ENCODE results near the gene SLC40A1. TPM values are rescaled to one million over a fixed set of nuclear protein-coding genes. Genes with fewer than 3 reads are reported as not detected.

The SLC40A1 gene
- total RNA-seq, 4 donors from 2014 or later, result 34.8 to 227 (median 108) TPM

Other genes with a start within 250 kb of the SLC40A1 start
- gene WDR75, start 139.3 kb downstream of the SLC40A1 start, total RNA-seq, result 10 to 100 TPM; 31.6 to 49.4 (median 38.8) TPM
- gene ASNSD1, start 80.7 kb upstream of the SLC40A1 start, total RNA-seq, result 10 to 100 TPM; 46.0 to 61.8 (median 50.3) TPM
- gene ANKAR, start 93.9 kb upstream of the SLC40A1 start, total RNA-seq, result 10 to 100 TPM in 2 of 4 donors, 1 to 10 TPM in 2; 7.3 to 19.4 (median 10.8) TPM
- 1 to 10 TPM; 1.3 to 9.6 (median 4.9) TPM for gene OSGEPL1, start 182.0 kb upstream of the SLC40A1 start, total RNA-seq
- 100 to 1,000 TPM in 2 of 4 donors, 10 to 100 TPM in 2; 74.0 to 114 (median 97.4) TPM for gene ORMDL1, start 203.6 kb upstream of the SLC40A1 start, total RNA-seq
- 10 to 100 TPM; 16.8 to 29.8 (median 19.5) TPM for gene PMS1, start 203.7 kb upstream of the SLC40A1 start, total RNA-seq